Measurements from ENCODE around the gene TESK2. TPM values are rescaled to one million over a fixed set of nuclear protein-coding genes. Genes with fewer than 3 reads are reported as not detected.

Gene TESK2
- polyA plus RNA-seq, 1 of the 3 experiments (the other 2 are of a cell fraction) = 1.3 TPM

GRCh38 chr1:45302505-45303150, 188.3 kb downstream of the TESK2 start:
- 74% methylated on average over 16 of the region's 16 CpGs for WGBS (ENCODE audit: low lambda C conversion rate)
- Histone ChIP-seq H3K27ac (ENCODE audit: low read depth in 2 of 2, low read length in 1 of 2) (peak overlapping the region in 1 of 2 experiments; percentile 77; a peak in 2 of 4 replicates), H3K4me1 (ENCODE audit: control insufficient read depth in 1 of 2, insufficient read depth in 2 of 2, low read depth in 1 of 2, low read length in 1 of 2) (peaks cover 0 to 13% of the 10 kb centered on the region in 2 experiments; a peak in 1 of 4 replicates), H2AFZ (ENCODE audit: low read depth) (peak overlapping the region; percentile 80), H4K20me1 (ENCODE audit: insufficient read depth) (no peaks in the 10 kb centered on the region), H3K27me3 (ENCODE audit: insufficient read depth) (no peaks in the 10 kb centered on the region), H3K4me2 (peak overlapping the region; percentile 81), H3K4me3 (ENCODE audit: low read depth in 2 of 2, low read length in 1 of 2) (peak overlapping the region; percentile 46 to 78), H3K9me3 (no peaks in the 10 kb centered on the region), H3K9ac (peak overlapping the region; percentile 83), H3K9me2 (no peaks in the 10 kb centered on the region), H3K36me3 (replicated peaks in 1 of 2; ENCODE audit: control insufficient read depth in 1 of 2, insufficient read depth in 2 of 2, low read length in 1 of 2) (no peaks in the 10 kb centered on the region), H3K79me2 (ENCODE audit: insufficient read depth) (no peaks in the 10 kb centered on the region), H3F3A (replicated peaks; ENCODE audit: insufficient read depth) (peaks cover 10% of the 10 kb centered on the region)
- POLR2A ChIA-PET = interaction anchor here (0.8 to 4.6 kb wide), 5 partner anchors 37 to 572 kb away, joined by 3 to 50 read pairs (median 7); partner anchors contain the start of genes HECTD3, MUTYH, RNU5D-1 and TOE1
- CTCF ChIA-PET = interaction anchor here (0.7 to 14.7 kb wide), 12 partner anchors 12 to 515 kb away, joined by 3 to 470 read pairs (median 4); partner anchors contain the start of genes BEST4, HECTD3, MUTYH and PLK3
- no peak for TF ChIP-seq ELF1 (IDR thresholded peaks at IDR 0.05)
- TF ChIP-seq GABPA (IDR thresholded peaks at IDR 0.05; ENCODE audit: low read depth) = no peak
- TF ChIP-seq RCOR1 (IDR thresholded peaks at IDR 0.05; ENCODE audit: low read length) = no peak
- no peak for TF ChIP-seq PBX3 (IDR thresholded peaks at IDR 0.05)
- TF ChIP-seq FOXJ3 (CRISPR knock-in tag; IDR thresholded peaks at IDR 0.05) = no peak
- TF ChIP-seq USF1 (IDR thresholded peaks at IDR 0.05; ENCODE audit: borderline replicate concordance, low read depth) = no peak
- TF ChIP-seq USF2 (IDR thresholded peaks at IDR 0.05; ENCODE audit: borderline replicate concordance, low read depth, low read length) = no peak
- no peak for TF ChIP-seq SMC3 (IDR thresholded peaks at IDR 0.05; ENCODE audit: low read depth, low read length)
- TF ChIP-seq RFX5 (IDR thresholded peaks at IDR 0.05; ENCODE audit: low read length) = no peak
- no peak for TF ChIP-seq FOXM1 (IDR thresholded peaks at IDR 0.05; ENCODE audit: low read depth)
- no peak for DNase-seq

- Histone ChIP-seq H4K20me1 (ENCODE audit: insufficient read depth) (no peaks in the 10 kb centered on the region), H3K4me2 (no peak overlapping the region), H3K9me2 (no peaks in the 10 kb centered on the region), H3K27me3 (ENCODE audit: insufficient read depth) (no peaks in the 10 kb centered on the region), H3K4me3 (ENCODE audit: low read depth in 2 of 2, low read length in 1 of 2) (no peak overlapping the region), H3K79me2 (ENCODE audit: insufficient read depth) (no peaks in the 10 kb centered on the region), H3F3A (replicated peaks; ENCODE audit: insufficient read depth) (peaks cover 10% of the 10 kb centered on the region), H3K36me3 (replicated peaks in 1 of 2; ENCODE audit: control insufficient read depth in 1 of 2, insufficient read depth in 2 of 2, low read length in 1 of 2) (no peaks in the 10 kb centered on the region), H3K9ac (no peak overlapping the region), H3K27ac (ENCODE audit: low read depth in 2 of 2, low read length in 1 of 2) (no peak overlapping the region), H3K4me1 (ENCODE audit: control insufficient read depth in 1 of 2, insufficient read depth in 2 of 2, low read depth in 1 of 2, low read length in 1 of 2) (peaks cover 0 to 13% of the 10 kb centered on the region in 2 experiments; a peak in 1 of 4 replicates), H2AFZ (ENCODE audit: low read depth) (no peak overlapping the region), H3K9me3 (no peaks in the 10 kb centered on the region)
- POLR2A ChIA-PET = interaction anchor here (1.0 to 4.6 kb wide), 3 partner anchors 96 to 288 kb away, joined by 7 to 50 read pairs (median 10); partner anchors contain the start of genes HECTD3 and UROD
- no peak for DNase-seq
- TF ChIP-seq USF2 (IDR thresholded peaks at IDR 0.05; ENCODE audit: borderline replicate concordance, low read depth, low read length) (no peak), MXI1 (IDR thresholded peaks at IDR 0.05; ENCODE audit: low read depth, low read length) (no peak), JUND (IDR thresholded peaks at IDR 0.05) (no peak), FOSL2 (IDR thresholded peaks at IDR 0.05; ENCODE audit: borderline replicate concordance, low read depth) (no peak), YY1 (IDR thresholded peaks at IDR 0.05; ENCODE audit: low read depth) (no peak), EP300 (IDR thresholded peaks at IDR 0.05; ENCODE audit: borderline replicate concordance in 1 of 2, low read depth in 1 of 2, low read length in 1 of 2) (no peak), GATA2 (CRISPR knock-in tag; IDR thresholded peaks at IDR 0.05) (no peak), TEAD4 (IDR thresholded peaks at IDR 0.05; ENCODE audit: borderline replicate concordance, insufficient read depth) (no peak), EZH2phosphoT487 (IDR thresholded peaks at IDR 0.05; ENCODE audit: borderline replicate concordance, low read depth) (no peak), TAF1 (IDR thresholded peaks at IDR 0.05; ENCODE audit: borderline replicate concordance, low read depth, low read length) (no peak), MAX (IDR thresholded peaks at IDR 0.05; ENCODE audit: low read depth) (no peak)
- CTCF ChIA-PET = interaction anchor here (0.7 to 14.7 kb wide), 27 partner anchors 9 to 569 kb away, joined by 3 to 470 read pairs (median 4); partner anchors contain the start of genes HECTD3, MUTYH, RNU5D-1 and TOE1
- WGBS (ENCODE audit: low lambda C conversion rate) = 48% methylated on average over 2 of the region's 2 CpGs
Observed at GRCh38 chr1:45300669-45300997, 190.3 kb downstream of the TESK2 start.
